ENCODE results near the gene PPP4R2. TPM values are rescaled to one million over a fixed set of nuclear protein-coding genes. Genes with fewer than 3 reads are reported as not detected.

The PPP4R2 gene
- total and polyA plus RNA-seq, 2 donors (not counting 1 experiment from before 2014, with no cell fraction given) = 9.8 to 57.5 TPM

GRCh38 chr3:73041537-73041936, 44.9 kb downstream of the PPP4R2 start:
- Histone ChIP-seq H3K27me3 (replicated peaks in 1 of 4; ENCODE audit: control extremely low read depth in 1 of 4, control insufficient read depth in 3 of 4, insufficient read depth in 4 of 4, low read length in 3 of 4) (no peaks in the 10 kb centered on the region), H3K4me2 (replicated peaks; ENCODE audit: low read depth, low read length, poor library complexity, severe bottlenecking) (no peak overlapping the region), H3K9ac (ENCODE audit: low read length) (no peak overlapping the region), H3K4me1 (ENCODE audit: control insufficient read depth in 2 of 2, insufficient read depth in 2 of 2, low read length in 2 of 2) (no peaks in the 10 kb centered on the region), H3K36me3 (replicated peaks in 1 of 2; ENCODE audit: control extremely low read depth in 1 of 2, control insufficient read depth in 1 of 2, extremely low read depth in 1 of 2, insufficient read depth in 2 of 2, low read length in 1 of 2) (no peaks in the 10 kb centered on the region), H3K4me3 (ENCODE audit: control extremely low read depth in 1 of 5, extremely low read depth in 1 of 5, insufficient read depth in 1 of 5, low read depth in 2 of 5, low read length in 4 of 5) (no peak overlapping the region), H3K79me2 (ENCODE audit: control insufficient read depth, insufficient read depth, low read length) (peaks cover 90% of the 10 kb centered on the region), H4K20me1 (ENCODE audit: control insufficient read depth, insufficient read depth, low read length, poor library complexity, severe bottlenecking) (peaks cover 77% of the 10 kb centered on the region), H2AFZ (ENCODE audit: insufficient read depth, low read depth, low read length, poor library complexity, severe bottlenecking) (no peak overlapping the region), H3K27ac (ENCODE audit: low read length in 2 of 2) (no peak overlapping the region), H3K9me3 (ENCODE audit: control extremely low read depth in 1 of 3, control insufficient read depth in 2 of 3, insufficient read depth in 1 of 3, low read length in 2 of 3) (no peaks in the 10 kb centered on the region)
- intact Hi-C loops (cut with micrococcal nuclease) = no loop called here
- ChIA-PET POLR2A (no interaction called here), CTCF (interaction anchor here (2.9 kb wide), 1 partner anchor 15 kb away, joined by 6 read pairs; no protein-coding TSS in a partner anchor)
- Mint-ChIP-seq H3K9me3 (ENCODE audit: insufficient read depth) (no peaks in the 10 kb centered on the region), H3K27ac (no peak overlapping the region), H3K27me3 (no peaks in the 10 kb centered on the region), H3K4me1 (peaks cover 59% of the 10 kb centered on the region), H3K4me3 (no peak overlapping the region)
- no peak for DNase-seq
- no peak for ATAC-seq (ENCODE audit: low read depth)
- TF ChIP-seq EZH2 (IDR thresholded peaks at IDR 0.05; ENCODE audit: borderline replicate concordance, insufficient read depth, low read depth, low read length, poor library complexity, severe bottlenecking) = no peak
- no peak for TF ChIP-seq CTCF (IDR thresholded peaks at IDR 0.05)
- WGBS (ENCODE audit: insufficient coverage) = 93% methylated on average over 2 of the region's 3 CpGs

GRCh38 chr3:73043414-73043813, 46.8 kb downstream of the PPP4R2 start:
- ChIA-PET CTCF (interaction anchor here (2.9 kb wide), 1 partner anchor 13 kb away, joined by 6 read pairs; no protein-coding TSS in a partner anchor), POLR2A (no interaction called here)
- Histone ChIP-seq H3K9me3 (ENCODE audit: control extremely low read depth in 1 of 3, control insufficient read depth in 2 of 3, insufficient read depth in 1 of 3, low read length in 2 of 3) (no peaks in the 10 kb centered on the region), H3K4me1 (ENCODE audit: control insufficient read depth in 2 of 2, insufficient read depth in 2 of 2, low read length in 2 of 2) (no peaks in the 10 kb centered on the region), H3K9ac (ENCODE audit: low read length) (no peak overlapping the region), H2AFZ (ENCODE audit: insufficient read depth, low read depth, low read length, poor library complexity, severe bottlenecking) (no peak overlapping the region), H3K27me3 (replicated peaks in 1 of 4; ENCODE audit: control extremely low read depth in 1 of 4, control insufficient read depth in 3 of 4, insufficient read depth in 4 of 4, low read length in 3 of 4) (no peaks in the 10 kb centered on the region), H3K36me3 (replicated peaks in 1 of 2; ENCODE audit: control extremely low read depth in 1 of 2, control insufficient read depth in 1 of 2, extremely low read depth in 1 of 2, insufficient read depth in 2 of 2, low read length in 1 of 2) (peaks cover 0 to 2% of the 10 kb centered on the region in 2 experiments), H3K27ac (ENCODE audit: low read length in 2 of 2) (no peak overlapping the region), H3K79me2 (ENCODE audit: control insufficient read depth, insufficient read depth, low read length) (peaks cover 83% of the 10 kb centered on the region), H4K20me1 (ENCODE audit: control insufficient read depth, insufficient read depth, low read length, poor library complexity, severe bottlenecking) (peaks cover 77% of the 10 kb centered on the region), H3K4me2 (replicated peaks; ENCODE audit: low read depth, low read length, poor library complexity, severe bottlenecking) (no peak overlapping the region), H3K4me3 (ENCODE audit: control extremely low read depth in 1 of 5, extremely low read depth in 1 of 5, insufficient read depth in 1 of 5, low read depth in 2 of 5, low read length in 4 of 5) (no peak overlapping the region)
- ATAC-seq (ENCODE audit: low read depth) = no peak
- DNase-seq = no peak
- Mint-ChIP-seq H3K27me3 (no peaks in the 10 kb centered on the region), H3K9me3 (ENCODE audit: insufficient read depth) (no peaks in the 10 kb centered on the region), H3K4me3 (no peak overlapping the region), H3K27ac (no peak overlapping the region), H3K4me1 (peaks cover 47% of the 10 kb centered on the region)
- no CpG with 5 or more reads among the region's 1 CpG for WGBS (ENCODE audit: insufficient coverage)
- TF ChIP-seq CTCF (IDR thresholded peaks at IDR 0.05) (no peak), EZH2 (IDR thresholded peaks at IDR 0.05; ENCODE audit: borderline replicate concordance, insufficient read depth, low read depth, low read length, poor library complexity, severe bottlenecking) (no peak)
- intact Hi-C loops (cut with micrococcal nuclease) = no loop called here
